ENCODE measurements around the gene DNAJC13.

The DNAJC13 gene

DNA sequence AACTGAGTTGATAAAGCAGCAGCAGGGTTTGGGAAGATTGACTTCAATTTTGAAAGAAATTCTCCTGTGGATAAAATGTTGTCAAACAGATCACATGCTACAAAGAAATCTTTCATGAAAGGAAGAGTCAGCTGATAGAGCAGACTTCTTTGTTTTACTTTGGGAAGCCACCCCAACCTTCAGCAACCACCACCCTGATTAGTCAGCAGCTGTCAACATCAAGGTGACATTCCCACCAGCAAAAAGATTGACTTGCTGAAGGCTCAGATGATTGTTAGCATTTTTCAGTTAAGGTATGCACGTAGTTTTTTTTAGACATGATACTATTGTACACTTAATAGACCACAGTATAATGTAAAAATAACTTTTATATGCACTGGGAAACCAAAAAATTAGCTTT, 92.2 kb downstream of the DNAJC13 start:
- H3K4me3 ChIP-seq (ENCODE audit: low read length, poor library complexity, severe bottlenecking), result no peak overlapping the region
- no peak for TF ChIP-seq EZH2phosphoT487 (IDR thresholded peaks at IDR 0.05; ENCODE audit: borderline replicate concordance)
- TF ChIP-seq, protein P1, sequence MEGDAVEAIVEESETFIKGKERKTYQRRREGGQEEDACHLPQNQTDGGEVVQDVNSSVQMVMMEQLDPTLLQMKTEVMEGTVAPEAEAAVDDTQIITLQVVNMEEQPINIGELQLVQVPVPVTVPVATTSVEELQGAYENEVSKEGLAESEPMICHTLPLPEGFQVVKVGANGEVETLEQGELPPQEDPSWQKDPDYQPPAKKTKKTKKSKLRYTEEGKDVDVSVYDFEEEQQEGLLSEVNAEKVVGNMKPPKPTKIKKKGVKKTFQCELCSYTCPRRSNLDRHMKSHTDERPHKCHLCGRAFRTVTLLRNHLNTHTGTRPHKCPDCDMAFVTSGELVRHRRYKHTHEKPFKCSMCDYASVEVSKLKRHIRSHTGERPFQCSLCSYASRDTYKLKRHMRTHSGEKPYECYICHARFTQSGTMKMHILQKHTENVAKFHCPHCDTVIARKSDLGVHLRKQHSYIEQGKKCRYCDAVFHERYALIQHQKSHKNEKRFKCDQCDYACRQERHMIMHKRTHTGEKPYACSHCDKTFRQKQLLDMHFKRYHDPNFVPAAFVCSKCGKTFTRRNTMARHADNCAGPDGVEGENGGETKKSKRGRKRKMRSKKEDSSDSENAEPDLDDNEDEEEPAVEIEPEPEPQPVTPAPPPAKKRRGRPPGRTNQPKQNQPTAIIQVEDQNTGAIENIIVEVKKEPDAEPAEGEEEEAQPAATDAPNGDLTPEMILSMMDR (conservative IDR thresholded peaks at IDR 0.05; ENCODE audit: low read length), result no peak
- no peaks in the 10 kb centered on the region for H3K4me1 ChIP-seq (ENCODE audit: insufficient read depth, low read length, poor library complexity, severe bottlenecking)
- no peaks in the 10 kb centered on the region for H3K9me3 ChIP-seq (ENCODE audit: insufficient read depth, low read depth, low read length)
- peaks cover 60% of the 10 kb centered on the region for H3K36me3 ChIP-seq (ENCODE audit: insufficient read depth, low read length)
- H3F3A ChIP-seq (ENCODE audit: low read depth), result no peaks in the 10 kb centered on the region
- H3K4me2 ChIP-seq (ENCODE audit: low read depth, low read length, poor library complexity, severe bottlenecking), result no peak overlapping the region
- H3K79me2 ChIP-seq (ENCODE audit: insufficient read depth, low read length), result no peaks in the 10 kb centered on the region
- no peaks in the 10 kb centered on the region for H3K9me2 ChIP-seq (replicated peaks; ENCODE audit: low read depth, low read length)
- no peak overlapping the region for H3K9ac ChIP-seq (ENCODE audit: low read depth, low read length, poor library complexity, severe bottlenecking)
- H3K27me3 ChIP-seq (ENCODE audit: insufficient read depth, low read length, poor library complexity, severe bottlenecking), result no peaks in the 10 kb centered on the region
- H2AFZ ChIP-seq (ENCODE audit: low read length), result no peak overlapping the region
- no peaks in the 10 kb centered on the region for H4K20me1 ChIP-seq (ENCODE audit: insufficient read depth, low read length, poor library complexity, severe bottlenecking)

DNA sequence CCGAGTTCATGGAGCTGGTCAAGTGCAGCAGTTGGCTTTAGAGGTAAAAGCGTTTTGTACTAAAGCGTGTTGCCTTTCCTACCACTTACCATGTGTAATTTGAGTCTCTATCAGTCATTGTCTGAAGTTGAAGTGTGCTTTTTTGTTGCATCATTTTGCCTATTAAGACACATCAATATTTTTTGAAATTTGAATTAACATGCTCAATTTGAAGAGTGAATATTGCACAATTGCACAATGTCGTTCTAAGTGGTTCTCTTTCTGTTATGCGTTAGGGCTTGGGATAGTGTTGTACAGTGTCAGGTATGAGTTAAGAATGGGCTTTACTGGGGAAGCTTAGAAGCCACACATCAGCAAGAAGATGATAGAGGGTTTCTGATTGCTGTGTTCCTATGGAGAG, 95.8 kb downstream of the DNAJC13 start:
- Histone ChIP-seq H3K9me2 (replicated peaks; ENCODE audit: low read depth, low read length) (no peaks in the 10 kb centered on the region), H3K4me3 (ENCODE audit: low read length, poor library complexity, severe bottlenecking) (no peak overlapping the region), H3F3A (ENCODE audit: low read depth) (no peaks in the 10 kb centered on the region), H3K9ac (ENCODE audit: low read depth, low read length, poor library complexity, severe bottlenecking) (no peak overlapping the region), H2AFZ (ENCODE audit: low read length) (no peak overlapping the region), H3K4me1 (ENCODE audit: insufficient read depth, low read length, poor library complexity, severe bottlenecking) (no peaks in the 10 kb centered on the region), H4K20me1 (ENCODE audit: insufficient read depth, low read length, poor library complexity, severe bottlenecking) (no peaks in the 10 kb centered on the region), H3K27me3 (ENCODE audit: insufficient read depth, low read length, poor library complexity, severe bottlenecking) (no peaks in the 10 kb centered on the region), H3K9me3 (ENCODE audit: insufficient read depth, low read depth, low read length) (no peaks in the 10 kb centered on the region), H3K36me3 (ENCODE audit: insufficient read depth, low read length) (peaks cover 68% of the 10 kb centered on the region), H3K4me2 (ENCODE audit: low read depth, low read length, poor library complexity, severe bottlenecking) (no peak overlapping the region), H3K79me2 (ENCODE audit: insufficient read depth, low read length) (no peaks in the 10 kb centered on the region)
- TF ChIP-seq, protein P1 (conservative IDR thresholded peaks at IDR 0.05; ENCODE audit: low read length), result no peak
- no peak for TF ChIP-seq EZH2phosphoT487 (IDR thresholded peaks at IDR 0.05; ENCODE audit: borderline replicate concordance)

DNA sequence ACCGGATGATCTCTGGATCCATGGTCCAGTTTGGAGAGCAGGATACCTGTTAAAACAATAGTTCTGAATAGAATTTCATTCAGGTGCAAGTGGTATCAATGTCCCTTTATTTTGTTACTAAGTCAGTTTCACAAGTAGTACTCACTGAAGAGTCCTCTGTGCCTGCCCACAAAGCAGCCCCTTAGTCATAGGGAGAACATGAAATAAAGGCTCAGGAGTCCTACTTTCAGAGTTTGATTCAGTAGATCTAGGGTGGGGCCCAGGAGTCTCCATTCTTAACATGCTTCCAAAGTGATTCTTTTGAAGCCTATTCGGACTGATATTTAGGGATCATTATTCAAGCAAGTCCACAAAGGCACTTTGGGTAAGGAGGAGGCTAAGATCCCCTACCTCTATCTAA, 100.0 kb downstream of the DNAJC13 start:
- H3K79me2 ChIP-seq (ENCODE audit: insufficient read depth, low read length), result no peaks in the 10 kb centered on the region
- H3F3A ChIP-seq (ENCODE audit: low read depth), result no peaks in the 10 kb centered on the region

More for the DNA sequence above, 100.0 kb downstream of the DNAJC13 start:
- Histone ChIP-seq H3K4me3 (ENCODE audit: low read length, poor library complexity, severe bottlenecking) (no peak overlapping the region), H3K27me3 (ENCODE audit: insufficient read depth, low read length, poor library complexity, severe bottlenecking) (no peaks in the 10 kb centered on the region), H3K9me2 (replicated peaks; ENCODE audit: low read depth, low read length) (no peaks in the 10 kb centered on the region), H3K36me3 (ENCODE audit: insufficient read depth, low read length) (peaks cover 61% of the 10 kb centered on the region), H3K4me1 (ENCODE audit: insufficient read depth, low read length, poor library complexity, severe bottlenecking) (no peaks in the 10 kb centered on the region), H3K9me3 (ENCODE audit: insufficient read depth, low read depth, low read length) (no peaks in the 10 kb centered on the region), H4K20me1 (ENCODE audit: insufficient read depth, low read length, poor library complexity, severe bottlenecking) (no peaks in the 10 kb centered on the region), H3K4me2 (ENCODE audit: low read depth, low read length, poor library complexity, severe bottlenecking) (no peak overlapping the region), H3K9ac (ENCODE audit: low read depth, low read length, poor library complexity, severe bottlenecking) (no peak overlapping the region), H2AFZ (ENCODE audit: low read length) (no peak overlapping the region)
- TF ChIP-seq, protein P1 (conservative IDR thresholded peaks at IDR 0.05; ENCODE audit: low read length), result no peak
- TF ChIP-seq EZH2phosphoT487 (IDR thresholded peaks at IDR 0.05; ENCODE audit: borderline replicate concordance), result no peak

Data from Loucy (cell line).